Calu3 (cell line): ENCODE data around the gene ZFYVE28. TPM values are rescaled to one million over a fixed set of nuclear protein-coding genes. Genes with fewer than 3 reads are reported as not detected.

Experiments used
- BruUV-seq: library from RNA; stranded (reverse); fragments of 400-500 nt; replicated peaks from 2 replicates; lab custom pipeline; 2021; lab: Mats Ljungman, UMichigan
- CTCF ChIA-PET: fragments of 300-600 bp; sonication (Branson Sonifier 250); formaldehyde crosslinking; loops from one replicate; lab custom pipeline; 2022; ENCODE audit warnings: antibody characterized with exemption; lab: Charles Lee
- DNase-seq: peaks from one replicate; pipeline ENCODE4 v3.0.0; 2022
- H3K27ac Mint-ChIP-seq: one replicate; pipeline ENCODE4 v1.8.0; 2022; ENCODE audit warnings: mixed read lengths; ENCODE audit not compliant: unreplicated experiment
- H3K27me3 Mint-ChIP-seq: one replicate; pipeline ENCODE4 v1.8.0; 2022; ENCODE audit warnings: mixed read lengths; ENCODE audit not compliant: unreplicated experiment
- H3K36me3 Mint-ChIP-seq: one replicate; pipeline ENCODE4 v1.8.0; 2022; ENCODE audit warnings: mild to moderate bottlenecking, moderate library complexity, mixed read lengths; ENCODE audit not compliant: insufficient read depth, unreplicated experiment
- H3K4me1 Mint-ChIP-seq: one replicate; pipeline ENCODE4 v1.8.0; 2022; ENCODE audit warnings: mild to moderate bottlenecking, low read depth, mixed read lengths; ENCODE audit not compliant: unreplicated experiment
- H3K4me3 Mint-ChIP-seq: one replicate; pipeline ENCODE4 v1.8.0; 2022; ENCODE audit warnings: mild to moderate bottlenecking, low read depth, moderate library complexity, mixed read lengths; ENCODE audit not compliant: unreplicated experiment
- H3K9me3 Mint-ChIP-seq: one replicate; pipeline ENCODE4 v1.8.0; 2022; ENCODE audit warnings: low read depth, mixed read lengths; ENCODE audit not compliant: unreplicated experiment
- intact Hi-C: fragments of 100-400 bp; cut with micrococcal nuclease; formaldehyde crosslinking; loops from one replicate; pipeline ENCODE4 v1.10.0; 2022; ENCODE audit not compliant: unreplicated experiment
- total RNA-seq: library from RNA; stranded (reverse); gene quantifications from 2 replicates; pipeline ENCODE4 v1.2.3, GENCODE V29; 2022
- TF ChIP-seq, protein P1 (sequence below): fragments of 200-600 bp; IDR thresholded peaks from one replicate; pipeline ENCODE4 v1.8.0; 2022; ENCODE audit warnings: antibody characterized with exemption; ENCODE audit not compliant: unreplicated experiment

ZFYVE28 gene
- total RNA-seq, 1 experiment from 2014 or later, result 1.2 TPM

DNA sequence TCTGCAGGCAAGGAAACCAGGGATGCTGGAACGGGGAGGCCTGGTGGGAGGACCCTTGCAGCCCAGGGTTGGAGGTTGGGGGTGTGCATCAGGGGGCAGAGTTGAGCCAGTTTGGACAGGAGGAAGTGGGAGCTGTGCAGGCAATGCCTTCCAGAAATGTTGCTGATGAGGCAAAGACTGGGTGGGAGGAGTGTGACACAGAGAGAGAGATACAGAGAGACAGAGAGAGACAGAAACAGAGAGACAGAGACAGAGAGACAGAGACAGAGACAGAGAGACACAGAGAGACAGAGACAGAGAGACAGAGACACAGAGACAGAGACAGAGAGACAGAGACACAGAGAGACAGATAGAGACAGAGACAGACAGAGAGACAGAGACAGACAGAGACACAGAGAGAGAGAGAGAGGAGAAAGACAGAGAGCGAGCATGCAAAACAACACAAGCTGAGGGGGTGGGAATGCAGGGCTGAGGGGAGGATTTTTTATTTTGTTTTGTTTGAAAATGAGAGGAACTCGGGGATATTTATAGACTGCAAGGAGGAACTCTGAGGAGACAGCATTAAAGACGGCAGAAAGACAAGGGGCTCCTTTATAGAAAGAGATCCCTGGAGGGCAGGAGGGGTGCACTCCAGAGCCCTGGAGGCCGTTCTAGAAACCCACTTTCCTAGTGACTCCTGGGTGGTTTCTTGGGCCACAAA is 174.6 kb downstream of the ZFYVE28 start:
- Mint-ChIP-seq H3K27me3 (peaks cover 14% of the 10 kb centered on the region), H3K27ac (no peak overlapping the region), H3K9me3 (no peaks in the 10 kb centered on the region), H3K4me1 (peaks cover 21% of the 10 kb centered on the region), H3K36me3 (peaks cover 28% of the 10 kb centered on the region), H3K4me3 (no peak overlapping the region)
- intact Hi-C loops, result no loop called here
- no peak for DNase-seq
- BruUV-seq, result no TSS peak
- TF ChIP-seq, protein P1, sequence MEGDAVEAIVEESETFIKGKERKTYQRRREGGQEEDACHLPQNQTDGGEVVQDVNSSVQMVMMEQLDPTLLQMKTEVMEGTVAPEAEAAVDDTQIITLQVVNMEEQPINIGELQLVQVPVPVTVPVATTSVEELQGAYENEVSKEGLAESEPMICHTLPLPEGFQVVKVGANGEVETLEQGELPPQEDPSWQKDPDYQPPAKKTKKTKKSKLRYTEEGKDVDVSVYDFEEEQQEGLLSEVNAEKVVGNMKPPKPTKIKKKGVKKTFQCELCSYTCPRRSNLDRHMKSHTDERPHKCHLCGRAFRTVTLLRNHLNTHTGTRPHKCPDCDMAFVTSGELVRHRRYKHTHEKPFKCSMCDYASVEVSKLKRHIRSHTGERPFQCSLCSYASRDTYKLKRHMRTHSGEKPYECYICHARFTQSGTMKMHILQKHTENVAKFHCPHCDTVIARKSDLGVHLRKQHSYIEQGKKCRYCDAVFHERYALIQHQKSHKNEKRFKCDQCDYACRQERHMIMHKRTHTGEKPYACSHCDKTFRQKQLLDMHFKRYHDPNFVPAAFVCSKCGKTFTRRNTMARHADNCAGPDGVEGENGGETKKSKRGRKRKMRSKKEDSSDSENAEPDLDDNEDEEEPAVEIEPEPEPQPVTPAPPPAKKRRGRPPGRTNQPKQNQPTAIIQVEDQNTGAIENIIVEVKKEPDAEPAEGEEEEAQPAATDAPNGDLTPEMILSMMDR, result no peak
- CTCF ChIA-PET, result interaction anchor here (0.6 to 0.9 kb wide), 2 partner anchors 151 to 189 kb away, joined by 3 to 4 read pairs; no protein-coding TSS in a partner anchor

DNA sequence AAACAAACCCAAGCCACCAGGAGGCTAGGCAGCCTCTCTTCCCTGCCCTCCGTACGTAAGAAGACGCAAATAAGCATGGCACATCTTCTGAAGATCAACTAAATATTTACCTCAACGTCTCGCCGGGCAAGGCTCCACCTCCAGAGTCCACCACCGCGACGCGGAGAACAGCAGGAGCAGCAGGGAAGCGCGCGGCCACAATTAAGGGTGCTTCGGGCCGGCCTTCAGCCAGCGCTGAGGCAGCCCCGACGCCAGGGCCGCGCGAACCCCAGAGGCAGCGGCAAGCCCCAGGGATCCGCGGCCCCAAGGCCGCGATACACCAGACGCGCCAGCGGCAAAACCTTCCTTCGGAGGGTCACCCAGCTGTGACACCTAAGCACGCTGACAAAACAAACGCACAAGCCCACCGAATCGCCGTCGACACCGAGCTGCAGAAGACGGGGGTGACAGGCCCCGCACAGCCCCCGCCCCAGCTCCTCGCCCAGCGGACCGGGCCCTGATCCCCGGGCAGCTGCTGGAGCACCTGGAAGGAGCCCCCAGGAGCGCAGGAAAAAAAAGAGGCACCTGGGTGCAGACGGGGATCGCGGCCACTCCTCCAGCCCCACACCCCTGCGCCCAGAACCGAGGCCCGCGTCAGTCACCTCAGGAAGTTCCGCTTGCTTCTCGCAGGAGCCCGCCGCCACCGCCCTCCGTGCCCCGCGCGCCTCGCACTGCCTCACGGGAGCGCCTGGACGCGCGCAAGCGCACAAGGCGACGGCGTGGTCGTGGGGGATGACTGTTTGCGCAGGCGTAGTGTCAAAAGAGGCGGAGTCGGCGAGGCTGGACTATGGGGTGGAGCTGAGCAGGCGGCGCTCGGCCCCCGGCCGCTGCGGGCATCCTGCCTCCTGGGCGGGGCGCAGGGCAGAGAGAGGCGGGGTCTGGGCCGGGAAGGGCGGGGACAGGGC is 176.8 kb downstream of the ZFYVE28 start, which contains the start of the genes HAUS3 and POLN:
TSS of gene HAUS3 (minus strand) at position 712 of the 944 bp plus-strand sequence. CDS start 1,175 bp downstream, outside the sequence.
TSS of gene POLN (minus strand) at position 712 of the 944 bp plus-strand sequence. CDS start 12,890 bp downstream, outside the sequence.
- TF ChIP-seq, protein P1, result no peak
- intact Hi-C loops, result no loop called here
- H3K9me3 Mint-ChIP-seq, result no peaks in the 10 kb centered on the region
- peaks cover 30% of the 10 kb centered on the region for H3K4me1 Mint-ChIP-seq
- H3K27ac Mint-ChIP-seq, result peak within 1 kb of the TSS; percentile 37
- CTCF ChIA-PET, result interaction anchor here (0.6 to 1.3 kb wide), 3 partner anchors 21 to 171 kb away, joined by 3 to 6 read pairs (median 5); no protein-coding TSS in a partner anchor
- no TSS peak for BruUV-seq
- H3K4me3 Mint-ChIP-seq, result peak within 1 kb of the TSS; percentile 87
- DNase-seq, result peak; percentile 95
- H3K27me3 Mint-ChIP-seq, result peaks cover 14% of the 10 kb centered on the region
- H3K36me3 Mint-ChIP-seq, result peaks cover 26% of the 10 kb centered on the region

DNA sequence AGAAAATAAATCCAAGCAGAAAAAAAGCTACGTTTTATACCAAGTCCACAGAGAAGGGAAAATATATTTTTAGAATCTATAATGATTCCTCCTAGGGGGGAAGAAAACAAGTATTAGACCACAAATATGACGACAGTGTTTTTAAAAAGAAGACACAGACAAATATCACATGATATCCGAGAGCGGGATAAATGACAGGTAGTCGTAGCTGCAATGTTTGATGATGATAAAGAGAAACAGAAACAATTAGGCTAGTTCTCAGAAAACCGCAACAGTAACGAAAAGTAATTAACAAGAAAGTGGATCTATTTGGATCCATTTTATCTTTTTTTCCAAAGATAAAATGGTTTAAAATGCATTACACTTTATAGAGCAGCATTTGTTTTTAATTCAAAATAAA is 177.4 kb downstream of the ZFYVE28 start:
- peaks cover 14% of the 10 kb centered on the region for H3K27me3 Mint-ChIP-seq
- H3K27ac Mint-ChIP-seq, result peak overlapping the region; percentile 37
- peaks cover 30% of the 10 kb centered on the region for H3K4me1 Mint-ChIP-seq
- no peaks in the 10 kb centered on the region for H3K9me3 Mint-ChIP-seq
- intact Hi-C loops, result no loop called here
- TF ChIP-seq, protein P1, result no peak
- H3K36me3 Mint-ChIP-seq, result peaks cover 26% of the 10 kb centered on the region
- CTCF ChIA-PET, result no interaction called here
- no peak for DNase-seq
- peak overlapping the region; percentile 87 for H3K4me3 Mint-ChIP-seq
- no TSS peak for BruUV-seq

DNA sequence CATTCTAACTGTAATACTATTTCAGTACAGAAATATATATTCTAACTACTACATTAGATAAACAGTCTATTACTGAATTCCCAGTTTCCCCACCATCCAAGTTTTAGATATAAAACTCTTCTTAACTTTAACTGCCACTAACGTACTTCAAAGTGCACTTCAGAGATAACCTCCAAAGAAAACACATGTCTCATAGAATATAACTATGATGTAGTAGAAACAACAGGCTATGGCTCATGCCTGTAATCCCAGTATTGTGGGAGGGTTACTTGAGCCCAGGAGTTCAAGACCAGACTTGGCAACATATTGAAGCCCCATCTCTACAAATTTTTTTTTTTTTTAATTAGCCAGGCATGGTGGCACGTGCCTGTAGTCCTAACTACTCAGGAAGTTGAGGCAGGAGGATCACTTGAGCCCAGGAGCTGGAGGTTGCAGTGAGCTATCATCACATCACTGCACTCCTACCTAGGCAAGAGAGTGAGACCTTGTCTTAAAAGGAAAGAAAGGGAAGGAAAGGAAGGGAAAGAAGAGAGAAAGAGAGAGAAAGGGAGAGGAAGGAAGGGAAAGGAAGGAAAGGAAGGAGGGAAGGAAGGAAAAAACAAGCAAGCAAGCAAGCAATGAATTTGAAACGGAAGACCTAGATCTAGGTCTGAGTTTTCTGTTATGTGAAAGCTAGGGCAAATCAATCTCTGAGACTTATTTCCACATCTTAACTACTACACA is 181.3 kb downstream of the ZFYVE28 start:
- H3K9me3 Mint-ChIP-seq, result no peaks in the 10 kb centered on the region
- no peaks in the 10 kb centered on the region for H3K27me3 Mint-ChIP-seq
- peaks cover 30% of the 10 kb centered on the region for H3K36me3 Mint-ChIP-seq
- CTCF ChIA-PET, result no interaction called here
- no peak for DNase-seq
- no peak overlapping the region for H3K27ac Mint-ChIP-seq
- TF ChIP-seq, protein P1, result no peak
- H3K4me1 Mint-ChIP-seq, result peaks cover 21% of the 10 kb centered on the region
- BruUV-seq, result no TSS peak
- no peak overlapping the region for H3K4me3 Mint-ChIP-seq
- intact Hi-C loops, result no loop called here
